Caco-2 (cell line): Measurements from ENCODE around the gene ADM5. TPM values are rescaled to one million over a fixed set of nuclear protein-coding genes. Genes with fewer than 3 reads are reported as not detected.

Experiments used
- BruUV-seq: library from RNA; stranded (reverse); fragments of 400-500 nt; replicated peaks from 2 replicates; lab custom pipeline; 2021; lab: Mats Ljungman, UMichigan
- CTCF ChIA-PET: fragments of 300-600 bp; sonication (Branson Sonifier 250); formaldehyde crosslinking; loops from one replicate; lab custom pipeline; 2022; ENCODE audit warnings: antibody characterized with exemption; lab: Charles Lee
- POLR2A ChIA-PET: fragments of 300-600 bp; sonication (Branson Sonifier 250); formaldehyde crosslinking; loops from one replicate; lab custom pipeline; 2022; ENCODE audit warnings: antibody characterized with exemption; lab: Charles Lee
- DNase-seq, 2 experiments: peaks; one replicate each; pipeline versions ENCODE4 v3.0.0 to v3.0.0-alpha.2; 2020 to 2022
- H3K27me3 ChIP-seq: replicated peaks from 2 replicates; pipeline ENCODE4 v1.6.0; 2011; ENCODE audit warnings: low read length; ENCODE audit not compliant: control insufficient read depth, insufficient read depth
- H3K36me3 ChIP-seq: 2 replicates; pipeline ENCODE4 v1.5.1; 2011; ENCODE audit warnings: low read length; ENCODE audit not compliant: control insufficient read depth, insufficient read depth
- H3K4me1 ChIP-seq: fragments of 250-450 bp; sonication (Bioruptor Pico); 2 replicates; pipeline ENCODE4 v1.5.1; 2020; ENCODE audit warnings: mild to moderate bottlenecking
- H3K4me3 ChIP-seq: 2 replicates; pipeline ENCODE4 v1.5.1; 2011; ENCODE audit warnings: low read depth, mild to moderate bottlenecking, control low read depth, low read length
- H3K9me3 ChIP-seq: fragments of 250-450 bp; sonication (Bioruptor Pico); 2 replicates; pipeline ENCODE4 v1.5.1; 2020; ENCODE audit warnings: mild to moderate bottlenecking, moderate library complexity
- H3K27ac Mint-ChIP-seq: one replicate; pipeline ENCODE4 v1.8.0; 2022; ENCODE audit warnings: mixed read lengths; ENCODE audit not compliant: unreplicated experiment
- H3K27me3 Mint-ChIP-seq: one replicate; pipeline ENCODE4 v1.8.0; 2022; ENCODE audit warnings: mixed read lengths; ENCODE audit not compliant: insufficient read depth, unreplicated experiment
- H3K36me3 Mint-ChIP-seq: one replicate; pipeline ENCODE4 v1.8.0; 2022; ENCODE audit warnings: mild to moderate bottlenecking, mixed read lengths; ENCODE audit not compliant: insufficient read depth, unreplicated experiment
- H3K4me1 Mint-ChIP-seq: one replicate; pipeline ENCODE4 v1.8.0; 2022; ENCODE audit warnings: low read depth, mixed read lengths; ENCODE audit not compliant: unreplicated experiment
- H3K4me3 Mint-ChIP-seq: one replicate; pipeline ENCODE4 v1.8.0; 2022; ENCODE audit warnings: mild to moderate bottlenecking, moderate library complexity, mixed read lengths; ENCODE audit not compliant: unreplicated experiment
- H3K9me3 Mint-ChIP-seq: one replicate; pipeline ENCODE4 v1.8.0; 2022; ENCODE audit warnings: mixed read lengths; ENCODE audit not compliant: unreplicated experiment
- CTCF ChIP-seq, 2 experiments: fragments of 200-600 bp in 1 of 2; IDR thresholded peaks; 1 replicate in 1 of 2; 2 replicates in 1 of 2; pipeline versions ENCODE4 v1.5.1 to v1.8.0; 2011 to 2022; ENCODE audit warnings: antibody characterized with exemption in 1 of 2, control low read depth in 1 of 2, inconsistent platforms in 1 of 2, low read depth in 1 of 2, low read length in 1 of 2, mild to moderate bottlenecking in 1 of 2, moderate library complexity in 1 of 2; ENCODE audit not compliant: insufficient read depth in 1 of 2, severe bottlenecking in 1 of 2, unreplicated experiment in 1 of 2
- intact Hi-C: fragments of 100-400 bp; cut with micrococcal nuclease; formaldehyde crosslinking; loops from one replicate; pipeline ENCODE4 v1.10.0; 2022; ENCODE audit not compliant: unreplicated experiment
- total RNA-seq: library from RNA; stranded (reverse); gene quantifications from 2 replicates; pipeline ENCODE4 v1.2.3, GENCODE V29; 2022

The ADM5 gene
- total RNA-seq, 1 experiment from 2014 or later: 8.5 TPM

DNA sequence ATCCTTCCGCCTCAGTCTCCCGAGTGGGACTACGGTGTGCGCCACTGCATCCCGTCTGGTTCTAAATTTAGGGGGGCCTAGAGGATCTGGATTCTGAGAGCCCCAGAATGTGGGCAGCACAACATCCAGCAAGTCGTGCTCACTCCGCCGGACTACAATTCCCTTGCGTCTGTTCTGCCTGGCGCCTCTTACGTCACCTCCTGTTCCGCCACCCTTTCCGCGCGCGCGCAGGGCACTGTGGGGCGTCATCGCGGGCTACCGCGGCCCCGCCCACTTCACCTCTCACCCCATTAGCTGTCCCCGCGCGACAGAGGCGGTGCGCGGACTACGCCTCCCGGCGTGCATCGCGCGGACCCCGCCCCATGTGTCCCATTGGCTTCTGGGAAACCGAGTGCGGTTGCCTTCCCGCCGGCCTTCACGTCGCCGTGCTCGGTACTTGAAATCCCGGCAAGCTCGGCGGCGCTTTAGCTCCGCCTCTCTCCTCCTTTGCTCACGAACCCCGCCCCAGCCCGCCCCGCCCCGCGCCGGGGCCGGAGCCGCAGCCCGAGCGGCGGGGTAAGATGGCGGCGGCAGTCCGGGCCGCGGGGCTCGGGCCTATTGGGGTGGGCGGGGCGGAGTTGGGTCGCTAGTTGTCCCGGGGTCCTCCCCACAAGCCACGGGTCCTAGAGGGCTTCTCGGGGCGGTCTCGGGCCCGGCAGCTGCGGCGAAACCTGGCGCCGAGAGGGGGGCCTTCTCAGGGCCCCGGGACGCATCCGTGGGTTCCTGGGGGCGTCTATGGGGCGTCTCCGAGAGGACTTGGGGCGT, 47.5 kb upstream of the ADM5 start, which contains the start of gene SCAF1:
Gene SCAF1, plus strand, starts transcription at position 522 of the 804 bp plus-strand sequence. CDS start 2,818 bp downstream, outside the sequence.
- Mint-ChIP-seq H3K9me3 (no peaks in the 10 kb centered on the region), H3K4me1 (peaks cover 43% of the 10 kb centered on the region), H3K36me3 (peaks cover 72% of the 10 kb centered on the region), H3K27ac (peak within 1 kb of the TSS; percentile 100), H3K27me3 (no peaks in the 10 kb centered on the region), H3K4me3 (peak within 1 kb of the TSS; percentile 91)
- TF ChIP-seq CTCF (IDR thresholded peaks at IDR 0.05; ENCODE audit: insufficient read depth in 1 of 2, low read depth in 1 of 2, low read length in 1 of 2, severe bottlenecking in 1 of 2, unreplicated experiment in 1 of 2): no peak
- CTCF ChIA-PET: interaction anchor here (0.6 to 1.4 kb wide), 4 partner anchors 34 to 147 kb away, joined by 3 to 7 read pairs (median 6); no protein-coding TSS in a partner anchor
- no peaks in the 10 kb centered on the region for H3K27me3 ChIP-seq
- H3K36me3 ChIP-seq: peaks cover 3% of the 10 kb centered on the region
- peak; percentile 99 to 100 for DNase-seq
- peak within 1 kb of the TSS; percentile 98 for H3K4me3 ChIP-seq
- H3K4me1 ChIP-seq: peaks cover 7% of the 10 kb centered on the region
- BruUV-seq: no TSS peak
- H3K9me3 ChIP-seq: no peaks in the 10 kb centered on the region
- POLR2A ChIA-PET: interaction anchor here (0.6 to 1.5 kb wide), 15 partner anchors 10 to 236 kb away, joined by 3 to 18 read pairs (median 5); partner anchors contain the start of genes AKT1S1, ALDH16A1, NOSIP and PRMT1
- intact Hi-C loops: loop anchor here (1.0 to 2.0 kb wide), 2 partner anchors 125 to 146 kb away; partner anchors contain the start of genes AP2A1 and RPS11

- BruUV-seq: no TSS peak
- DNase-seq: peak in 1 of 2 experiments; percentile 29
- H3K27me3 ChIP-seq: no peaks in the 10 kb centered on the region
- H3K4me3 Mint-ChIP-seq: peak overlapping the region; percentile 91
- H3K36me3 ChIP-seq: peaks cover 3% of the 10 kb centered on the region
- H3K4me3 ChIP-seq: peak overlapping the region; percentile 98
- peaks cover 76% of the 10 kb centered on the region for H3K36me3 Mint-ChIP-seq
- H3K4me1 ChIP-seq: peaks cover 7% of the 10 kb centered on the region
- H3K27ac Mint-ChIP-seq: peak overlapping the region; percentile 100
- H3K9me3 Mint-ChIP-seq: no peaks in the 10 kb centered on the region
- no peaks in the 10 kb centered on the region for H3K27me3 Mint-ChIP-seq
- ChIA-PET CTCF (interaction anchor here (1.0 to 1.4 kb wide), 3 partner anchors 33 to 72 kb away, joined by 4 to 7 read pairs (median 7); no protein-coding TSS in a partner anchor), POLR2A (interaction anchor here (0.6 to 1.5 kb wide), 9 partner anchors 10 to 207 kb away, joined by 3 to 18 read pairs (median 6); partner anchors contain the start of genes PRMT1 and RPS11)
- H3K4me1 Mint-ChIP-seq: peaks cover 40% of the 10 kb centered on the region
- no peak for TF ChIP-seq CTCF (IDR thresholded peaks at IDR 0.05; ENCODE audit: insufficient read depth in 1 of 2, low read depth in 1 of 2, low read length in 1 of 2, severe bottlenecking in 1 of 2, unreplicated experiment in 1 of 2)
- intact Hi-C loops: loop anchor here (1.0 kb wide), 1 partner anchor 146 kb away; the partner anchor contains the start of gene RPS11
- no peaks in the 10 kb centered on the region for H3K9me3 ChIP-seq
Observed at GRCh38 chr19:49642492-49643035, 46.8 kb upstream of the ADM5 start.

DNA sequence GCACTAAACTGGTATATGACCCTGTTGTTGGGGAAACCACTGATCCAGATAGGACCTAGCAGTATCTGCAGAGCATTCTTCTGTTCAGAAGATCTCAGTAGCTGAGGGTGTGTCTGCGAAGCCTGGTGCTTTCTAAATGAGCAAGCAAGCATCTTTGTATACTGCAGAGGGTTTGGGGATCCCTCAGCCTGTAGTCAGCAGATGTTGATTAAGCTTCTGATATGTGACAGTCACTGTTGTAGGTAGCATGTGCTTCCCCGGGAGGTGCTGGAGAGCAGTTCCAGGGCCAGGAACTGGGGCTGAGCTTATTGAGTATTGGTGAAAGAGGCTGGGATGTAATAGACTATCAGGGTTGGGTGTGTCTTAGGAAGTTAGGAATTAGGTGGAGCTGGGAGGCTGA, 45.9 kb upstream of the ADM5 start:
- H3K4me3 Mint-ChIP-seq: peak overlapping the region; percentile 91
- H3K4me1 ChIP-seq: peaks cover 7% of the 10 kb centered on the region
- H3K4me3 ChIP-seq: peak overlapping the region; percentile 98; the same call in 1 of the 2 replicates
- no TSS peak for BruUV-seq
- no peaks in the 10 kb centered on the region for H3K9me3 ChIP-seq
- H3K9me3 Mint-ChIP-seq: no peaks in the 10 kb centered on the region
- H3K36me3 ChIP-seq: peaks cover 3% of the 10 kb centered on the region
- intact Hi-C loops: no loop called here
- peaks cover 76% of the 10 kb centered on the region for H3K36me3 Mint-ChIP-seq
- no peaks in the 10 kb centered on the region for H3K27me3 ChIP-seq
- H3K27me3 Mint-ChIP-seq: no peaks in the 10 kb centered on the region
- ChIA-PET POLR2A (interaction anchor here (0.5 to 0.6 kb wide), 2 partner anchors 53 to 149 kb away, joined by 4 to 7 read pairs; no protein-coding TSS in a partner anchor), CTCF (no interaction called here)
- H3K4me1 Mint-ChIP-seq: peaks cover 31% of the 10 kb centered on the region
- no peak for DNase-seq
- no peak for TF ChIP-seq CTCF (IDR thresholded peaks at IDR 0.05; ENCODE audit: insufficient read depth in 1 of 2, low read depth in 1 of 2, low read length in 1 of 2, severe bottlenecking in 1 of 2, unreplicated experiment in 1 of 2)
- peak overlapping the region; percentile 20 for H3K27ac Mint-ChIP-seq
